ENCODE data around the gene KRTAP13-1.

The KRTAP13-1 gene

DNA sequence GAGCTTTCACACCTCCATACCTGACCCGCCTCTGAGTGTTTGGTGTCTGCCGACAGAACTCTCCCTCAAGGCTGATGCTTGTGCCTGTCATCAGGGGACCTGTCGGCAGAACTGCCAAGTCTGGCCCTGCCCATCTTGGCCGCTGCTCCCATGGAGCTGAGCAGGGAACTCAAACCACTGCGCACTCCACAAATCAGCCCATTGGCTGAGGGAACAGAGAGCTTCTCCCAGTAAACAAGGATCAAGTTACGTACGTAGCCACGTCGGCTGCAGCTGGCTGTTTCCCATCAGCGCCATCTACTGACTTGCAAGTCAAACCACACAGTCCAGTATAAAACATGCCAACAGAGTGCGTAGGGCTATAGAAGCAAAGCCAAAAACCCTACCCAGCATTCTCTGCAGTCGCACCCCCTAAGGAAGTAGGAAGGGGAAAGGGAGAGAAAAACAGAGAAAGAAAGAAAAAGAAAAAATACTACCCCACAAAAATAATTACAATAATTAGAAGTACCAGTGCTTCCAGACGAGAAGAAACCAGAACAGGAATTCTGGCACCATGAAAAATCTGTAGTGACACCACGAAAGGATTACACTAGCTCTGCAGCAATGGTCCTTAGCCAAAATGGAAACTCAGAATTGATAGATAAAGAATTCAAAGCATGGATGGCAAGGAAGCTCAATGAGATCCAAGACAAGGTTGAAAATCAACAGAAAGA is 13.1 kb downstream of the KRTAP13-1 start:
- no peaks in the 10 kb centered on the region for H3K79me2 ChIP-seq (ENCODE audit: insufficient read depth, low read length)

DNA sequence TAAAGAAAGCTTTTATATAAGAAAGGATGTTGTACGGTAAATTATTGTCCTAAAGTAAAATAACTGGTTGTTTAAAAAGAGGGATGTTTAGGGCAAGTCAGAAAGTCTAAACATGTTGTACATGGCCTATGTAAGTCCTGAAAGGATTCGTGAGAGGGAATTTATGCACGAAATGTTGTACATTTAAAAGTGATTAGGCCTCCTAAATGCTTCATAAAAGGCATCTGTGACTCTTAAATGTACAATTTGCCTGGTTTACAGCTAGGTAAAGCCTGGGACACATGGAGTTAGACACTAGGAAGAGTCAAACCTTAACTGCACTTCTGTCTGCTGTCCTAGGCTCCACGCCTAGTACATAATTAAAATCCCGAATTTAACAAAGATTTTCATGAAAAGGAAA is 20.2 kb downstream of the KRTAP13-1 start:
- Histone ChIP-seq H3K9ac (ENCODE audit: low read depth, low read length, poor library complexity, severe bottlenecking) (no peak overlapping the region), H2AFZ (ENCODE audit: low read length) (no peak overlapping the region), H3K79me2 (ENCODE audit: insufficient read depth, low read length) (no peaks in the 10 kb centered on the region), H4K20me1 (ENCODE audit: insufficient read depth, low read length, poor library complexity, severe bottlenecking) (no peaks in the 10 kb centered on the region), H3K27me3 (ENCODE audit: insufficient read depth, low read length, poor library complexity, severe bottlenecking) (no peaks in the 10 kb centered on the region), H3F3A (ENCODE audit: low read depth) (no peaks in the 10 kb centered on the region), H3K4me2 (ENCODE audit: low read depth, low read length, poor library complexity, severe bottlenecking) (no peak overlapping the region), H3K9me3 (ENCODE audit: insufficient read depth, low read depth, low read length) (peaks cover 3% of the 10 kb centered on the region; the same call in 1 of the 2 replicates), H3K4me3 (ENCODE audit: low read length, poor library complexity, severe bottlenecking) (no peak overlapping the region), H3K9me2 (replicated peaks; ENCODE audit: low read depth, low read length) (no peaks in the 10 kb centered on the region), H3K36me3 (ENCODE audit: insufficient read depth, low read length) (no peaks in the 10 kb centered on the region), H3K4me1 (ENCODE audit: insufficient read depth, low read length, poor library complexity, severe bottlenecking) (no peaks in the 10 kb centered on the region)
- no peak for TF ChIP-seq CTCF (conservative IDR thresholded peaks at IDR 0.05; ENCODE audit: low read length)
- no peak for TF ChIP-seq EZH2phosphoT487 (IDR thresholded peaks at IDR 0.05; ENCODE audit: borderline replicate concordance)

More for the DNA sequence above, 13.1 kb downstream of the KRTAP13-1 start:
- Histone ChIP-seq H3K27me3 (ENCODE audit: insufficient read depth, low read length, poor library complexity, severe bottlenecking) (no peaks in the 10 kb centered on the region), H3K4me2 (ENCODE audit: low read depth, low read length, poor library complexity, severe bottlenecking) (no peak overlapping the region), H2AFZ (ENCODE audit: low read length) (no peak overlapping the region), H3F3A (ENCODE audit: low read depth) (no peaks in the 10 kb centered on the region), H3K4me3 (ENCODE audit: low read length, poor library complexity, severe bottlenecking) (no peak overlapping the region), H3K9me2 (replicated peaks; ENCODE audit: low read depth, low read length) (no peaks in the 10 kb centered on the region), H4K20me1 (ENCODE audit: insufficient read depth, low read length, poor library complexity, severe bottlenecking) (no peaks in the 10 kb centered on the region), H3K36me3 (ENCODE audit: insufficient read depth, low read length) (no peaks in the 10 kb centered on the region), H3K4me1 (ENCODE audit: insufficient read depth, low read length, poor library complexity, severe bottlenecking) (no peaks in the 10 kb centered on the region), H3K9me3 (ENCODE audit: insufficient read depth, low read depth, low read length) (no peaks in the 10 kb centered on the region), H3K9ac (ENCODE audit: low read depth, low read length, poor library complexity, severe bottlenecking) (no peak overlapping the region)
- TF ChIP-seq EZH2phosphoT487 (IDR thresholded peaks at IDR 0.05; ENCODE audit: borderline replicate concordance) (no peak), CTCF (conservative IDR thresholded peaks at IDR 0.05; ENCODE audit: low read length) (peak; percentile 40)

GRCh38 chr21:30425826-30426225 is 30.0 kb downstream of the KRTAP13-1 start, which contains the start of gene KRTAP13-3:
Gene KRTAP13-3, minus strand, starts transcription at chr21:30425926. Its CDS starts 14 bp downstream, at chr21:30425912.
- H3K27me3 ChIP-seq (ENCODE audit: insufficient read depth, low read length, poor library complexity, severe bottlenecking): no peaks in the 10 kb centered on the region
- no peaks in the 10 kb centered on the region for H3K9me2 ChIP-seq (replicated peaks; ENCODE audit: low read depth, low read length)

More at GRCh38 chr21:30425826-30426225, 30.0 kb downstream of the KRTAP13-1 start, which contains the start of gene KRTAP13-3:
- H3K9ac ChIP-seq (ENCODE audit: low read depth, low read length, poor library complexity, severe bottlenecking): no peak within 1 kb of the TSS
- H2AFZ ChIP-seq (ENCODE audit: low read length): no peak within 1 kb of the TSS
- no peak within 1 kb of the TSS for H3K4me3 ChIP-seq (ENCODE audit: low read length, poor library complexity, severe bottlenecking)
- no peaks in the 10 kb centered on the region for H3K79me2 ChIP-seq (ENCODE audit: insufficient read depth, low read length)
- no peaks in the 10 kb centered on the region for H3K9me3 ChIP-seq (ENCODE audit: insufficient read depth, low read depth, low read length)
- no peak for TF ChIP-seq CTCF (conservative IDR thresholded peaks at IDR 0.05; ENCODE audit: low read length)
- TF ChIP-seq EZH2phosphoT487 (IDR thresholded peaks at IDR 0.05; ENCODE audit: borderline replicate concordance): no peak
- no peaks in the 10 kb centered on the region for H3K4me1 ChIP-seq (ENCODE audit: insufficient read depth, low read length, poor library complexity, severe bottlenecking)
- no peaks in the 10 kb centered on the region for H3F3A ChIP-seq (ENCODE audit: low read depth)
- no peak within 1 kb of the TSS for H3K4me2 ChIP-seq (ENCODE audit: low read depth, low read length, poor library complexity, severe bottlenecking)
- no peaks in the 10 kb centered on the region for H4K20me1 ChIP-seq (ENCODE audit: insufficient read depth, low read length, poor library complexity, severe bottlenecking)
- H3K36me3 ChIP-seq (ENCODE audit: insufficient read depth, low read length): no peaks in the 10 kb centered on the region

All from Loucy (cell line).